ENCODE measurements around the gene SPP2.

DNA sequence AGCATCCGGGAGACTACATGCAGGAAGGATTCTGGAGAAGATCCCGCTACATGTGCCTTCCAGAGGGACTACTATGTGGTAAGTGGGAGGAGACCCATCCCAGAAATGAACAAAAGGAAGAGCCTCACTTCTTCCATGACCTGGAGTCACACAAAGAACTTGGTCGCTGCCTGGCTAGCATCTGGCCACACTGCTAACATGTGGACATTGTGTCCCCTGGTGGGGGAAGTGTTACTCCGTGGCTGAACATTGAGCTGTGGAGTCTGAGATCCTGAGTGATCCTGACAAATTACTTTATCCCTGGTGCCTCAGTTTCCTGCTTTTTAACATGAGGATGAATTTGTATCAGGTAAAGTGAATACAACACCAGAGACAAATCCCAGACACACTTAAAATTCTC is 8.4 kb downstream of the SPP2 start:
- TF ChIP-seq, protein P1, sequence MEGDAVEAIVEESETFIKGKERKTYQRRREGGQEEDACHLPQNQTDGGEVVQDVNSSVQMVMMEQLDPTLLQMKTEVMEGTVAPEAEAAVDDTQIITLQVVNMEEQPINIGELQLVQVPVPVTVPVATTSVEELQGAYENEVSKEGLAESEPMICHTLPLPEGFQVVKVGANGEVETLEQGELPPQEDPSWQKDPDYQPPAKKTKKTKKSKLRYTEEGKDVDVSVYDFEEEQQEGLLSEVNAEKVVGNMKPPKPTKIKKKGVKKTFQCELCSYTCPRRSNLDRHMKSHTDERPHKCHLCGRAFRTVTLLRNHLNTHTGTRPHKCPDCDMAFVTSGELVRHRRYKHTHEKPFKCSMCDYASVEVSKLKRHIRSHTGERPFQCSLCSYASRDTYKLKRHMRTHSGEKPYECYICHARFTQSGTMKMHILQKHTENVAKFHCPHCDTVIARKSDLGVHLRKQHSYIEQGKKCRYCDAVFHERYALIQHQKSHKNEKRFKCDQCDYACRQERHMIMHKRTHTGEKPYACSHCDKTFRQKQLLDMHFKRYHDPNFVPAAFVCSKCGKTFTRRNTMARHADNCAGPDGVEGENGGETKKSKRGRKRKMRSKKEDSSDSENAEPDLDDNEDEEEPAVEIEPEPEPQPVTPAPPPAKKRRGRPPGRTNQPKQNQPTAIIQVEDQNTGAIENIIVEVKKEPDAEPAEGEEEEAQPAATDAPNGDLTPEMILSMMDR (IDR thresholded peaks at IDR 0.05) = no peak
- TF ChIP-seq POLR2A (IDR thresholded peaks at IDR 0.05) (no peak), EP300 (IDR thresholded peaks at IDR 0.05) (no peak)

All from tibial nerve (tissue), 4 donors.